K562 (cell line): ENCODE data around the gene SLC35F2.
"Not testable (repeated sequence)": the region's sequence is repeated elsewhere in the genome, so short reads cannot be mapped to it uniquely, and the experiment has no call there.

Experiments
- ARID4B ChIP-seq: sonication (generic); formaldehyde crosslinking; IDR thresholded peaks from 2 replicates; pipeline ENCODE4 v1.8.0; 2022; ENCODE audit warnings: mild to moderate bottlenecking, missing genetic modification reagents
- BRD9 ChIP-seq: fragments of 450-650 bp; IDR thresholded peaks from 2 replicates; pipeline ENCODE4 v1.6.1; 2018; ENCODE audit warnings: low read depth; ENCODE audit not compliant: partially characterized antibody
- E2F8 ChIP-seq: fragments of 450-650 bp; IDR thresholded peaks from 2 replicates; pipeline ENCODE4 v1.7.1; 2018; ENCODE audit warnings: mild to moderate bottlenecking, low read depth; ENCODE audit not compliant: partially characterized antibody
- EZH2 ChIP-seq: IDR thresholded peaks from 2 replicates; pipeline ENCODE4 v1.6.1; 2012; ENCODE audit warnings: low read depth, mild to moderate bottlenecking, inconsistent platforms, low read length, borderline replicate concordance
- GATA2 ChIP-seq: sonication (generic); formaldehyde crosslinking; IDR thresholded peaks from 2 replicates; pipeline ENCODE4 v1.4.0; 2020; ENCODE audit warnings: mild to moderate bottlenecking, missing genetic modification reagents
- HMGXB4 ChIP-seq: sonication (generic); formaldehyde crosslinking; IDR thresholded peaks from 2 replicates; pipeline ENCODE4 v1.8.1; 2023; ENCODE audit warnings: mild to moderate bottlenecking, missing genetic modification reagents
- MAX ChIP-seq: sonication (generic); formaldehyde crosslinking; IDR thresholded peaks from 2 replicates; pipeline ENCODE4 v1.9.0; 2022; ENCODE audit warnings: mild to moderate bottlenecking, missing genetic modification reagents
- SAP30 ChIP-seq: fragments of 200-600 bp; sonication (generic); IDR thresholded peaks from 2 replicates; pipeline ENCODE4 v1.6.1; 2012; ENCODE audit warnings: borderline replicate concordance, low read depth, mild to moderate bottlenecking, moderate library complexity, low read length, control low read depth, inconsistent platforms; ENCODE audit not compliant: insufficient read depth, poor library complexity, severe bottlenecking
- ZBTB1 ChIP-seq: sonication (generic); formaldehyde crosslinking; IDR thresholded peaks from 2 replicates; pipeline ENCODE4 v1.8.1; 2023; ENCODE audit warnings: missing genetic modification reagents, low read depth, mild to moderate bottlenecking, borderline replicate concordance
- ZFP91 ChIP-seq: sonication (generic); formaldehyde crosslinking; IDR thresholded peaks from 2 replicates; pipeline ENCODE4 v1.8.0; 2022; ENCODE audit warnings: mild to moderate bottlenecking, missing genetic modification reagents
- ZNF592 ChIP-seq: fragments of 450-650 bp; IDR thresholded peaks from 2 replicates; pipeline ENCODE4 v1.6.1; 2017; ENCODE audit warnings: antibody characterized with exemption, mild to moderate bottlenecking

- TF ChIP-seq SAP30; BRD9; HMGXB4 (CRISPR knock-in tag); ZFP91; EZH2; E2F8; MAX (CRISPR knock-in tag); ZBTB1 (CRISPR knock-in tag); ZNF592; ARID4B; GATA2 (CRISPR knock-in tag): not testable (repeated sequence)
Observed at GRCh38 chr11:107881471-107881870, 22.9 kb upstream of the SLC35F2 start.
